ENCODE results near the gene IQCN. TPM values are rescaled to one million over a fixed set of nuclear protein-coding genes. Genes with fewer than 3 reads are reported as not detected.
A peak's percentile ranks its signal among the peaks of the same experiment; 100 is the strongest.

IQCN gene
- total RNA-seq, 1 donor: 0.86 TPM

DNA sequence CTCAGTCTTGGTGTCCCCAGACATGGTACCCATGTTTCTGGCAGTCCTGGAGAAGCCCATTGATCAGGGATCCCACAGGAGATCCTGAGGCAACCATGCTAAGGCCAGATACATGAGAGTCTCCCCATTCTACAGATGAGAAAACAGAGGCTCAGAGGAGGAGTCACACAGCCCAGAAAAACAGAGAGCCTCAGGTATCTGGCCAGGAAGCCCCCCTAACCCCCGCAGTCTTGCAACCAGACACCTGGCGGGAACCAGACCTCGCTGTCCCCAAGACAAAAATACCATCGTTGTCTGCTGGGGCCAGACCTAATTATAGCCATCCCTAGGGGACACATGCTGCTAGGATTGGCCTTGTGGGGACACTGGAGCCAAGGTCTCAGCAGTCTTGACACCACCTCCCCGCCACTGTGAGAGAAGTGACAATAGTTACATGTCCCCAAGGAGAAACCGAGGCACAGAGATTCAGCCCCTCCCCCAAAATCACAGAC, 46.4 kb downstream of the IQCN start:
- H3K4me3 ChIP-seq (ENCODE audit: low read depth, low read length): no peak overlapping the region
- TF ChIP-seq, protein P1, sequence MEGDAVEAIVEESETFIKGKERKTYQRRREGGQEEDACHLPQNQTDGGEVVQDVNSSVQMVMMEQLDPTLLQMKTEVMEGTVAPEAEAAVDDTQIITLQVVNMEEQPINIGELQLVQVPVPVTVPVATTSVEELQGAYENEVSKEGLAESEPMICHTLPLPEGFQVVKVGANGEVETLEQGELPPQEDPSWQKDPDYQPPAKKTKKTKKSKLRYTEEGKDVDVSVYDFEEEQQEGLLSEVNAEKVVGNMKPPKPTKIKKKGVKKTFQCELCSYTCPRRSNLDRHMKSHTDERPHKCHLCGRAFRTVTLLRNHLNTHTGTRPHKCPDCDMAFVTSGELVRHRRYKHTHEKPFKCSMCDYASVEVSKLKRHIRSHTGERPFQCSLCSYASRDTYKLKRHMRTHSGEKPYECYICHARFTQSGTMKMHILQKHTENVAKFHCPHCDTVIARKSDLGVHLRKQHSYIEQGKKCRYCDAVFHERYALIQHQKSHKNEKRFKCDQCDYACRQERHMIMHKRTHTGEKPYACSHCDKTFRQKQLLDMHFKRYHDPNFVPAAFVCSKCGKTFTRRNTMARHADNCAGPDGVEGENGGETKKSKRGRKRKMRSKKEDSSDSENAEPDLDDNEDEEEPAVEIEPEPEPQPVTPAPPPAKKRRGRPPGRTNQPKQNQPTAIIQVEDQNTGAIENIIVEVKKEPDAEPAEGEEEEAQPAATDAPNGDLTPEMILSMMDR (IDR thresholded peaks at IDR 0.05; ENCODE audit: insufficient read depth, low read depth, low read length): no peak
- no peak for DNase-seq (ENCODE audit: low read depth)

DNA sequence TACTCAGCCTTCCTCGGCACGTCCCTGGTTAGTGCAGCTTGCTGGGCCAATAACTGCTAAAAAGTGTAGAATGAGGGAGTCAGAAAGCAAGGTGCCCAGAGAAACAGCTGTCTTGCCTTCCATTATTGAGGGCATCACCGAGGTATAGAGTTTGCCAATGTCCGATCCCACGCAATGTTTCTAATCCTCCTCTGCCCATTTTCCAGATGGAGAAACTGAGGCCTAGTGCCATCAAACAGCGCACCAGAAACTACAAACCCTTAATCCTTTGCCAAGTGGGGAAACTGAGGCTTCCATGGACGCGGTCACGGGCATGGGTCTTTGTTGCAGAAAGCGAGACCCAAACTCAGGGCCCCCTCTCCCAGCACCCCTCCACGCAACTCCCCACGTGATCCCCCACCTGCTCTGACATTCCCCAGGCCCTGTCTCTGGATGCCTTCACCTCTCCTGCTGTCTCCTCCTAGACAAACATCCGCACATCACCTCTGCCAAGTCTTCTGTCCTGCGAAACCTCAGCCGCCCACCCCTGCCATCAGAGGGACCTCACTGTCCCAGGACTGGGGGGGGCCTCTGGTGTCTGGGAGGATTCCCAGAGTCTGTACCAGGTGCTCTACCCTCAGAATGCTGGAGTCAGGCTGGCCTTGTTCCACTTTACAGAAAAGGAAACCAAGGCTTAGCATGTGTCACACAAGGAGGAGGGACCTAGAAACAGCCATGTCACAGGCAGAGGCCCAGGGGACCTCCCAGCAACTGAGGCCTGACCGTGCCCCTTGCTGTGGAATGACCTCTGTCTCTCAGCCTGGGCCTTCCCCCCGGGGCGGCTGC, 47.1 kb downstream of the IQCN start:
- TF ChIP-seq, protein P1 (IDR thresholded peaks at IDR 0.05; ENCODE audit: insufficient read depth, low read depth, low read length): no peak
- DNase-seq (ENCODE audit: low read depth): no peak
- H3K4me3 ChIP-seq (ENCODE audit: low read depth, low read length): no peak overlapping the region

- DNase-seq (ENCODE audit: low read depth): no peak
- H3K4me3 ChIP-seq (ENCODE audit: low read depth, low read length): no peak within 1 kb of the TSS
- TF ChIP-seq, protein P1 (IDR thresholded peaks at IDR 0.05; ENCODE audit: insufficient read depth, low read depth, low read length): no peak
These were observed 48.4 kb downstream of the IQCN start, which contains the start of gene PDE4C for GRCh38 chr19:18225702-18226468. PDE4C (minus strand) TSS chr19:18226438; CDS start chr19:18226415, 23 bp downstream.

DNA sequence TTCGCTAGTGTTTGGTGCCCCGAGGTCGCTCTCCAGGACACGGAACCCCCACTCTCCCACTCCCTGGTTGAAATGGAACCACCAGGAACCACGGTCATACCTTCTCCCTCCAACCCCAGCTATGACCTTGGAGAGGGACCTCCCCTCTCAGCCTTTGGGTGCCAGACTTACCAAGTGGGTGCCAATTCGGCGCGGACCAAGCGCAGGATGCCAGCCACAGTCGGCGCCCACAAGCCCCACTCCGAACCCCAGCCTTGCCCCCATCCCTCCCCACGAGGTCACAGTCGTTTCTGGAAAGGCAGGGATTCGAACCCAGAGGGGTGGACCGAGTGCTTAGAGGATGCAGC, 48.9 kb downstream of the IQCN start:
- TF ChIP-seq, protein P1 (IDR thresholded peaks at IDR 0.05; ENCODE audit: insufficient read depth, low read depth, low read length): no peak
- DNase-seq (ENCODE audit: low read depth): no peak
- no peak overlapping the region for H3K4me3 ChIP-seq (ENCODE audit: low read depth, low read length)

DNA sequence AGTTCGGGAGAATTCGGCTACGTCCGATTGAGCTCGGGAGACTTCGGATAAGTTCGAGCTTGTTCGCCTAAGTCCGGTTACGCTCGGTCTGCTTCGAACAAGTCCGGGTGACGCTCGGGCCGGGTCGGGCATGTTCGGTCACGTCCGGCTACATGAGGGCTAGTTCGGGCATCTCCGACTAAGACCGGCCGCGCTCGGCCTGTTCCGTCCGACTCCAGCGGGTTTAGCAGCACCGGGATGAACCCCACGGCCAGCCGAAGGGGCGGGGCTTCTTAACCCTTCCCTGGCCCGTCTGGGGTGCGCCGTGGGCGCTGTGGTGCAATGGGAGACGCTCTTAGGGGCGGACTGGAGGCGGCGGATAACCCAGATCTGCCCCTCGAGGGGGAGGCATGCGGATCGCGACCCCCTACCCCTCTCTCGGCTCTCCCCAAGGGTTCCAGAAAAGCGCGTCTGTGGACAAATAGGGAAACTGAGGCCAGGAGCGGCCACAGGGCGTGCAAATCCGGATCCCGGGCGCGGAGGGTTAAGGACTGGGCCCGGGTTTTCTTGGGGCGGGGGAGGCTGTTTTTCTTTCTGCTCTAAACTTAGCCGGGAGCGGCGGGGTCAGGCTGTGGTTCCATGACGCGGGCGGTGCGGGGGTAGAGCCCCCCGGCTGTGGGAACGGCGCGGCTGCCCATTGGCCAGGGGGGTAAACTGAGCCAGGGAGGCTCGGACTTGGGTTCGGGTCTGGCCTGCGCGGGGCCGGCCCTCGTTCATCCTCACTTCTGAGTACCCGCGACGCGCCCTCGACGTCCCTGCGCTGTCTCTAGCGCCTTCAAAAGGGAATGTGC, 49.5 kb downstream of the IQCN start:
- TF ChIP-seq, protein P1 (IDR thresholded peaks at IDR 0.05; ENCODE audit: insufficient read depth, low read depth, low read length): no peak
- peak; percentile 99 for DNase-seq (ENCODE audit: low read depth)
- peak overlapping the region; percentile 64 for H3K4me3 ChIP-seq (ENCODE audit: low read depth, low read length)

- DNase-seq (ENCODE audit: low read depth): no peak
- TF ChIP-seq, protein P1 (IDR thresholded peaks at IDR 0.05; ENCODE audit: insufficient read depth, low read depth, low read length): no peak
- peak overlapping the region; percentile 64 for H3K4me3 ChIP-seq (ENCODE audit: low read depth, low read length)
These were observed 50.3 kb downstream of the IQCN start for GRCh38 chr19:18223860-18224524.
